ENCODE measurements around the gene OCSTAMP.
A peak's percentile ranks its signal among the peaks of the same experiment; 100 is the strongest.

The OCSTAMP gene

DNA sequence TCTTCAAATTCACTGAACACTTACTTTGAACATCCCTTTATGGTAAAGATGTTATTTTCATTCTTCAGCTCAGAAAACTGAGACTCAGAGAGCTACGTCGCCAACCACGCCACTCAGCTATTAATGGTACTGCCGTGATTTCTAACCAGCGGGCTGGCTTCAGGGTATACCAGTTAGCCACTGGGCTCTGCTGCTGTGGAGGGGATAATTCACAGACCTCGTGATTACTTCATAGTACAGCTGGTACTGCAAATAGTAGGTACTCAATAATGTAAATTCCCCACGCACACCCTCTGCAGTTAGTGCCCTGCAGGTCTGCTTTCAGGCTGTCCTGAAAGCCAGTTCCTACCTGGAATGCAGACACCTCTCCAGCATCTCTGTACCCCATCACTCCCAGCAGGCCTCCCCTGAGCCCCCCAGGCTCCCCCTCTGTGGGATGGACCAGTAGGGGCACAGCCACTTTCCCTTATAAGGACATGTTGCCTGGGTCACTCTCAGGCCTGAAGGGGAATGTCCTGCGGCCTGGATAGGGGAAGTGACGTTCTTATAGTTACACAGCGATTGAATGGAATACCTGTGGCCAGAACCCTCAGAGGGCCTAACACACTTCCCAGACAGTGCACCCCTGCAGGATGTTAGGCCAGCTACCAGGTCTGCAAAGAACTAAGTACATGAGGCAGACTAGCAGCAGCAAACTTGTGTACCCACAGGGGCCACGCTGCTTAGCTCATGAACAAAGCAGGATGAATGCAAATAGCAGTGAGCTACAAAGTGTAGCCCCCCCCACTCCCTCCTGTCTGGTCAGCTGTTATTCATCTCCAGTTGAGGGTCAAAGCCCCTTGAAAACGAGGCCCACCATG is 1.3 kb upstream of the OCSTAMP start:
- DNase-seq, result no peak

DNA sequence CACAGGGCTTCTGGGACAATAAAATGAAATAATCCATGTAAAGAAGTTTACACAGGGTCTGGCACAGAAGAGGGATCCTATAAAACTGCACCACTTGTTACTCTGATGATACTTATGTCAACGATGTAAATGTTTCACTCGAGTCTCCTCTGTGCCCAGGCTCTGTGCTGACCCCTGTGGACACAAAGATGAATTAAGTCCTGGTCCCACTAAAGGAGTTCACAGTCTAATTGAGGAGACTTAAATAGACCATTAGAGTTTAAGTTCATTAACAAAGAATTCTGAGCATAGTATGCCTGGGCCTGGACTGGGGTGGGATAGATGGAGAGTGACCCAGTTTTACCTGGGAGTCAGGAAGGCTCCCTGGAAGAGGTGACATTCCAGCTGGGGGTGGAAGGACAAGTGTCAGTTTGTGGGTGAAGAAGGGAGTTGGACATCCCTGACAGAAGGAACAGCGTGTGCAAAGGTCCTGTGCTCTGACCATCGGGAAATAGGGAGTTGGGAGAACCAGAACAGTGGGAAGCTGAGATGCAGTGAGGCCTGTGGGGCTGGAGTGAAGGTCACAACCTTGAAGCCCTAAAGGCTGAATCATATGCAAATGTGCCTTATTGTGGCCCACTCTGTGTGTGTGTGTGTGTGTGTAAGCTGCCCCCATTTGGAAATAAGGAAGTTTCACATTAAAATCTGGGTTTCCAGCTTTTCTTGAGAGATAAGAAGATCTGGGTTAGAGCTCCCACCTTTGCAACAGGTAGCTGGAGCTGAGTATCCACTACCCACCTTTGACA is 1.1 kb downstream of the OCSTAMP start:
- no peak for DNase-seq

DNA sequence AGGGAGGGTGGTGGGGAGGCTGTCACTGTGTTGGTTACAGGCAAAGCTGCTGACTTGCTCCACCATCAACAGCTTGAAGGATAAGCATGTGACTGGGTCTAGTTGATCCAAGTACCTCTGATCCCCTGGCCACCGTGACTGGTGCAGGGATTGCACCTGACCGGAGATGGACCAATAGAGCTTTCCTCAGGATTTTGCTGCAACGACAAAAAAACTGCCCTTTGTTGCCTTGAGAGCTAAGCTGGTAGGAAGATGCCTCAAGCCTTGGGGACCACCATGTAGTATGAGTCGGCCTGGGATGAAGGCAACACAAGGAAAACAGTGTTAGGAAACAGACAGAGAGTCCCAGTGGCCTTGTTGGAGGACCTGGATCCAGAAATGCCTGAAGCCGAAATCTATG is 1.8 kb downstream of the OCSTAMP start:
- no peak for DNase-seq

DNA sequence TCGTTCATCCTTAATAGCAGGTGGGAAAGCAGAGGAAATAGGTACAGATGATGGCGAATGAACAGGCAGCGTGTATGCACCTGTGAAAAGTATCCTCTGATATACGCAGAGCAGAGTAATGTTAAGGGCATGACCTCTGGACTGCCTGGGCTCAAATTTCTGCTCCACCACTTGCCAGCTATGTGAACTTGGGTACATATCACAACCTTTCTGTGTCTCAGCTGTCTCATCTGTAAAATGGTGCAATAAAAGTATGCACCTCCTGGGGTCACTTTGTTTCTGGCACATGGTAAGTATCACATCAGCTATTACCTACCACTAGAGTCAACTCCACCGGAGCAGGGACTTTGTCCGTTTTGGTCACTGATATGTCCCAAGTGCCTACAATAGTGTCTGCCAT is 2.5 kb downstream of the OCSTAMP start:
- DNase-seq, result no peak

DNA sequence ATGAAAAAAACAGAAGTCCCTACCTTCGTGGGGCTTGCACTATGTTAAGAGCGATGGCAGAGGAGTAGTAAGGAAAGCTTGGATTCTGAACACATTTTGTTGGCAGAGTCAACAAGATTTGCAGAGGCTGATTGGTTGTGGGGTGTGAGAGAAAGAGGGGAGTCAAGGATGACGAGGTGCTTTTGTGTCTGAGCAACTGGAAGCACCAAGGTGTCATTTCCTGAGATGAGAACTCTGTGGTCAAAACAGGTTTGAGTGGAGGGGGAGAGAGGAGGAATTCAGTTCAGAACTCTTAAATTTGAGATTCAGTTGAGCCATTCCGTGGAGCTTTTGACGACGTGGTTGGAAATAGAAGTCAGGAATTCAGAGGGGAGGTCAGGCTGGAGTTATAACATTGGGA is 3.5 kb downstream of the OCSTAMP start:
- DNase-seq, result no peak

DNA sequence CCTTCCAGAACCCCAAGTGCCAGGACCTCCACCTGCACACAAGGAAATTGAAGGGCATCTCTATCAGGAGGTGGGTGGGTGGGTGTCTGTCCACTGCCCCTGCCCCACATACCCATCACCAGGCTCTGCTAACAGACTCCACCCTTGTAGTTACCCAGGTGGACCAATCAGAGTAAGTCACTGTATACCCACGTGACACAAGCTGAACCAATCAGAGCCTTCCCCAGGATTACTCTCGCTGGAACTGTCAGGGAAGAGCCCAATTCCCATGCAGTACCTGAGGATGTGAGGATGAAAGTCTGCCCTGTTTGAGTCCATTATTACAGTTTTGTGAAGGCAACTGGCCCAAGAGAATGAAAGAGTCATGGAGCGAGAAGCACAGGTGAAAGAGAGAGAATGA is 4.2 kb downstream of the OCSTAMP start:
- DNase-seq, result no peak

DNA sequence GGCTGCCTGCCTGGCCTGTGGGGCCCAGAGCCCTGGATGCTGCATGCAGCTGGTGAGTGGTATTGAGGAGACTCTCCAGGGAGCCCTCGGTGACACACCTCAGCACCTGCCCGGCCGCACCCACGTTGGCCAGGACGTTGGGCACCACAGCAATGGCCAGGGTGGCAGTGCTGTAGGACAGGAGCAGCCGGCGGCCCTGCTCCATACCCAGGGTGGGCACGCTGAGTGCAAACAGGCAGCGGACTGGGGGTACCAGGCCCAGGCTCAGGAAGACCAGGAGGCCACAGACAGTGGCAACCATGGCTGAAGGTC is 4.7 kb downstream of the OCSTAMP start:
- DNase-seq, result no peak

DNA sequence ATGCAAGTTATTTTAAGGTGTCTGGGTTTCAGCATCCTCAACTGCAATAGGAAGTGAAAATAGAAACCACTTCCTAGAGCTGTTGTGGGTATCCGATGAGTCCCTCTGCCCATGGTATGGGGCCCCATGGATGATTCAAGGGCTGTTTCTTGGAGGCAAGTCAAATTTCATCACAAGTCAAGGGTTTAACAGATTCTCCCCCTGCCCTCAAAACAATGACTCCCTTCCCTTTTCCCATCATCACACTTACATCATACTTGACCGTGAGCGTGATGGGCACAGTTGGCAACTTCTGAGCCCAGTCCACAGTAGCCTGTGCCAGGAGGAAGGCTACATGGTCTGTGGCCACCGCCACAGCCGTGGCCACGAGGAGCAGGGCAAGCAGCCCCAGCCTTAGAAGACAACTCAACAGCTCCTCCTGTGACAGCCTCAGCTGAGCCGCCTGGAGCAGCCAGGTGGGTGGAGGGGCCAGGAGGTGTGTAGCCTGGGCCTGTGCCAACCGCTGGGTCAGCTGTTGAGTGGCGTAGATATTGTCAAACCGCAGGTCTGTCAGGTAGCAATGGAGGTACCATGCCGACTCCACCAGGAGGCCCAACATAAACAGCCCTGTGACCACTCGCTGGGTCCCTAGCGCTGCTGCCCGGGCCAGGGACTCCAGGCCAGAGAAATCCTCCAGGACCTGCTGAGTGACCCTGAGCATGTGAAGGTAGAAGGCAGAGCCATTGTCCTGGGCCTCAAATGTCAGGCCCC is 5.2 kb downstream of the OCSTAMP start:
- DNase-seq, result peak; percentile 69

DNA sequence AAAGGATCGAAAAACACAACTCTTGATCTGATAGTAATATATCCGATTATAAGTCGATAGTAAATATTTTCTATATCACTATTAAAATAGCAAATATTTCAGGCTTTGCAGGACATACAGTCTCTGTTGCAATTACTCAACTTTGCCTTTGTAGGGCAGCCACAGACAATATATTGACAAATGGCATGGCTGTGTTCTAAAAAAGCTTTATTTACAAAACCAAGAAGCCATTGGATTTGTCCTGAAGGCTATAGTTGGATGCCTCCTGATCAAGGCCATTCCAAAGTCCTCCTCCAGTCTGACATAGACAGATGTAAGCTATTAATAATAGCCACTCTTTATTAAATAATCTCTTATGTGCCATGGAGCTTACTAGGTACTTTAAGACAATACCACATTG is 5.9 kb downstream of the OCSTAMP start:
- no peak for DNase-seq

DNA sequence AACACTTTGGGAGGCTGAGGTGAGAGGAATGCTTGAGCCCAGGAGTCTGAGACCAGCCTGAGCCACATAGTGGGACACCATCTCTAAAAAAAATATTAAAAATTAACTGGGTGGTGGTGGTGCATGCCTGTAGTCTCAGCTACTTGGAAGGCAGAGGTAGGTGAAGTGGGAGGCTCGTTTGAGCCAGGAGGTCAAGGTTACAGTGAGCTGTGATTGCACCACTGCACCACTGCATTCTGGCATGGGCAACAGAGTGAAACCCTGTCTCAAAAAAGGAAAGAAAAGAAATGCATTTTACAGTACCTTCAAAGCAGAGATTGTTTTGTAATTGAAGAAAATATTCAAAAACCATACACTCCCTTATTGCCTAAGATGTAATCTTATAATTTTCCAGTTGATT is 6.5 kb downstream of the OCSTAMP start:
- no peak for DNase-seq

DNA sequence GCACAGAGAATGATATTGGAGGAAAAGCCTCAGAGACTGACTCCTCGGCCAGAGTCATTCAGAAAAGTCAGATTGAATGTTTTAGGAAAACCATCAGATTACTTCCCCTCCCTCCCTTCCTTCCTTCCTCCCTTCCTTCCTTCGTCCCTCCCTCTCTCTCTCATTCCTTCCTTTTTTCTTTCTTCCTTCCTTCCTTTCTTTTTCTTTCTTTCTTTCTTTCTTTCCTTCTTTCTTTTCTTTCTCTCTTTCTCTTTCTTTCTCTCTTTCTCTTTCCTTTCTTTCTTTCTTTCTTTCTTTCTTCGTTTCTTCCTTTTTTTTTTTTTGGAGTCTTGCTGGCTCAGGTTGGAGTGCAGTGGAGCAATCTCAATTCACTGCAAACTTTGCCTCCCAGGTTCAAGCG is 7.4 kb downstream of the OCSTAMP start:
- no peak for DNase-seq

DNA sequence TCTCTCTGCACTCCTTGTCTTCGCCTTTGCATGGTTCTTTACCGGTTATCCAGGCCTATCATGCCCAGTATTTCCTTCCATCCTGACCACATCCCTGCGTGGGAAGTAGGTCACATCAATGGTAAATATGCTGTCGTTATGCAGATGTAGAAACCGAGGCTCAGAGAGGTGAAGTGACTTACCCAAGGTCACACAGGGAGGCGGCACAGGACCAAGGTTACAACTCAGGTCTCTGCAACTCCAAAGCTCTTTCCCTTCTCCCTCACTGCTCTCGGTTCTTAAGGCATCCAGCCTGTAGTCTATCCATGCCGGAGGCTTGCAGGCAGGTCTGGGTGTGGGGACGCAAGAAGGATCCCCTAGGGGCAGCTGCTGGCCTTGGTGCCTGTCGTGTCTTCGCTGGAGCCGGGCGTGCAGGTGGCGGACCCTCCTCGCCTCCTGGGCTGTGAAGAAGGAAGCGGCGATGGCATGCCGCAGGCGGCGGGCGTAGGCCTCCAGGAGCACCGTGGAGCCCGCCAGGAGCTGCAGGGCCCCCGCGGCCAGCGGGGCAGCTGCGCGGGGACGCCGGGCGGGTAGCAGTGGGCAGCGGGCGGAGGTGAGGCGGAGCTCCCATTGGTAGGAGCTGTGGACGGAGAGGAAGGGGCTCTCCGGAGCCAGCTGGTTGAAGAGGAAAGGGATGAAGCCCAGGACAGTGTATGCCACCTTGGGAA is 9.1 kb downstream of the OCSTAMP start:
- DNase-seq, result no peak

DNA sequence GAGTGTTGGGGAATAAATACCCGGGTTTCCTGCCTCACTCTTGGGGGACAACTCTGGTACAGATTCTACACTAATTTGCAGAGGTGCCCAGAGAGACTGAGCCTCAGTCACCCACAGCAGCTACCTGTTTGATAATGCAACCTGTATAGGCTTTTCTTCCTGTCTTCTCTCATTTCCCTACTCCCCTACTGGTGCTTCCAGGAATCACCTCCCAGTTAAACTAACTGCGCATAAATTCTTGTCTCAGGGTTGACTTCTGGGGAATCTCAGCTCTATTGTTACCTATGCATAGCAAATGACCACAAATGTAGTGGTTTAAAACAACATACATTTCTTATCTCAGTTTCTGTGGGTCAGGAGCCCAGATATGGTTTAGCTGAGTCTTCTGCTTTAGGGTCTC is 11.3 kb downstream of the OCSTAMP start:
- no peak for DNase-seq

DNA sequence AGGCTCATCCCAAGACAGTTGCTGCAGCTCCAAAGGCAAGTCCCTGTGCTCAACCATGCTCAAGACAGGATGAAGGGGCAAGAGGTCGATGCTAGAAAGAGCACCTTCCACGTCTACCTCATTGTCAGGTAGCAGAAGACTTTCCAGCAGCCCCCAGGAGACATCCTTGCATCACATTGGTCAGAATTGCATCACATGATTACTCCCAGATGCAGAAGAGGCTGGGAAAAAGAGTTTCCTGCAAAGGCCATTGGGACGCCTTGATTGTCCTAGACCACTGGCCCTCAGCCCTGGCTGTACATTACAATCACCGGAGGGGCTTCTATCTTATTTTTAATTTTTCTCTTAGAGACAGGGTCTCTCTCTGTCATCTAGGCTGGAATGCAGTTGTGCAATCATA is 19.8 kb downstream of the OCSTAMP start:
- DNase-seq, result no peak

DNA sequence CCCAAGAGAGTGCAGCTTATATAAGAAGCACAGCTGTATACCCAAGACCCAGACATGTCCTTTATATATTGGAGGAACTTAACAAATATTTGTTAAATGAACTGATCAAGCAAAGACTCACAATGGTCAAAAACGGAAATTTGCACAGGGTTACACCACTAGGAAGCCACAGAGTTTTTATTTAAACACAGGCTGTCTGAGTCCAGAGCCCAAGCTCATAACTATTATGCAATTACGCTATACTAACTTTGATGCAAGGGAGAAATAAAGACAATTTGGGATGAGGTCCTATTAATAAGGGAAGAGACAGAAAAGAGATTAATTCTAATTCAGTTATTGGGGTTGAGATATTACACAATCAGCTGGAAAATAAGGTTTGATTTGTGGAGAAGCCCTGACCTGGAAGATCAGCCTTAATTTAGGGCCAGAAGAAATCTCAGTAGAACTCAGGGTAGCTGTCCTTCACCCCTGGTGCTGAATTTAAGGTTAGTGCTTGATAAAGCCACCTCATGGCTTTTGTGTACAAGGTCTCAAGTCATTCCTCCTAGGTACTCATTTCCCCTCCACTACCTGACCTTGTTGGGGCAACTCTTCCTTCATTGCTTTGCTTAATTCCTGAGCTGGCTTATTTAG is 26.6 kb downstream of the OCSTAMP start:
- DNase-seq, result no peak

DNA sequence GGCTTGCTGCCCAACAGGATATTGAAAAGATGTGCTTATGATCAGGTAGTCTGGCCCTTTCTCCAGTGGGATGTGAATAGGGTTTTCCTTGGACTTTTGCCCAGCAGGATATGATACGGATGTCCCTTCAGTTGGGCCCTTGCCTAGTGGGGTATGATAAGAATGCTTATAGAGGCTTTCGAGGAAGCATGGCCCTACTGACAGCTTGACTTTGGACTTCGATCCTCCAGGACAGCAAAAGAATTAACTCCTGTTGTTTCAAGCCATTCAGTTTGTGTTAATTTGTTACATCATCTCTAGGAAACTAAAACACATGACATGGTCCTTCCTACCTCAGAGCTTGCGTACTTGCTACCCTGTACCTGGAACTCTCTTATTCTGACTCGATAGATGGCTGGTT is 27.3 kb downstream of the OCSTAMP start:
- DNase-seq, result no peak

DNA sequence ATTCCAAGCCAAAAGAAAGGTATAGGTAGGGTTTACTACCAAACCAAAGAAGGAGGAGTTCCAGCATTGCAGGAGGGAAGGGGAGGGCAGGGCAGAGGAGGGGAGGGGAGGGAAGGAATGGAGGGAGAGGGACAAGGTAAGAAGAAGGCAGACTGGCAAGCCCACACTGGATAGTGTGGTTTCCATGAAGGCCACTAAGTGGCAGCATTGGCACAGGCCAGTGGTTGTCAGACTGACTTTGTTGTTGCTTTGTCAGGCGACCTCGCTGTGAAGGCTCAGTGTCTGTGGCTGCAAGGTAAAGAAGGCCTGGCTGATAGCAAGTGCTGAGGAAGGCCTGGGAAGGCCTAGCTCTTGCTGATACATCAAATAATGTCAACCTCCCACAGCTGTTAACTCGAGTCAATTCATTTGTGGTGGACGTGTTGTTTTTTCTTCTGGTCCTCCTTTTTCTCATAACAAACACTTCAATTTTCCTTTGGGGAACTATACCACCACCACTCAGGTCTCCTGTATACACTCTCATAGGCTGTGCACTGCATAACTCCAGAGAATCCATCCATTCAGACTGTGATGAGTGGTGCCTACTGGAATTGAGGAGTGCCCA is 29.4 kb downstream of the OCSTAMP start:
- peak; percentile 76 for DNase-seq

DNA sequence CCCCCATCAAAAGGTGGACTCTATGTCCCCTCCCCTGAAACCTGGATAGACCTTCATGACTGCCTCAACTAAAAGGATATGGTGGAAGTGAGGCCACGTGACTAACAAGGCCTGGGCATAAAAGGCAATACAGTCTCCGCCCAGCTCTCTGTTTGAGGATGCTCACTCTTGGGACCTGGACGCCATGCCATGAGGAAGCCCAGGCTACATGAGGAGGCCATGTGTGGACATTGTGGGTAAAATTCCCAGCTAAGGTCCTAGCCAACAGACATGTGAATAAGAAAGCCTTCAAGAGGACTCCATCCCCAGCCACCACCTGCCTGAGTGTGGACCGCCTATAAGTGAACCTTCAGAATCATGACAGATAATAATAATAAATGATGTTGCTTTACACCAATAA is 29.9 kb downstream of the OCSTAMP start:
- DNase-seq, result no peak

DNA sequence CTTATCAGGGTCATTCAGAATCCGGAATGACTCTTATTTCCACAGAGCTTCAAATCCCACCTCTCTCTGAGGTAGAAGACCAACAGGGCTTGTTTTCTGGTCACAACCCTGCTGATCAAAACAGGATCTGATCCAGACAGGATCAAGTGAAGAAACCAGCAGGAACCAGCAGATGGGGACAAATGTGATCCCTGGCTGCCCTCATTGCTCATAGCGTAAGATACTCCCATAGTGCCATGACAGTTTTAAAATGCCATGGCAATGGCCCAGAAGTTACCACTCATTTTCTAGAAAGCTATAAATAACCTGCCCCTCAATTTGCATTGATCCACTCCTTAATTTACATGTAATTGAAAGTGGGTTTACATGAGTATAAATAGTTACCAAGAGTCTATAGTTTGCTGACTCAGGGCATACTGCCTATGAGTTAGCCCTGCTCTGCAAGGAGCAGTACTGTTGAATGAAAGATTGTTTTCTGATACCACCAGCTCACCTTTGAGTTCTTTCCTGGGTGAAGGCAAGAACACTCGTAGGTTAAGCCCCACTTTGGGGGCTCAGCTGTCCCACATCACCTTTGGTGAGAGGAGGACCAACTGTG is 30.9 kb downstream of the OCSTAMP start:
- no peak for DNase-seq

DNA sequence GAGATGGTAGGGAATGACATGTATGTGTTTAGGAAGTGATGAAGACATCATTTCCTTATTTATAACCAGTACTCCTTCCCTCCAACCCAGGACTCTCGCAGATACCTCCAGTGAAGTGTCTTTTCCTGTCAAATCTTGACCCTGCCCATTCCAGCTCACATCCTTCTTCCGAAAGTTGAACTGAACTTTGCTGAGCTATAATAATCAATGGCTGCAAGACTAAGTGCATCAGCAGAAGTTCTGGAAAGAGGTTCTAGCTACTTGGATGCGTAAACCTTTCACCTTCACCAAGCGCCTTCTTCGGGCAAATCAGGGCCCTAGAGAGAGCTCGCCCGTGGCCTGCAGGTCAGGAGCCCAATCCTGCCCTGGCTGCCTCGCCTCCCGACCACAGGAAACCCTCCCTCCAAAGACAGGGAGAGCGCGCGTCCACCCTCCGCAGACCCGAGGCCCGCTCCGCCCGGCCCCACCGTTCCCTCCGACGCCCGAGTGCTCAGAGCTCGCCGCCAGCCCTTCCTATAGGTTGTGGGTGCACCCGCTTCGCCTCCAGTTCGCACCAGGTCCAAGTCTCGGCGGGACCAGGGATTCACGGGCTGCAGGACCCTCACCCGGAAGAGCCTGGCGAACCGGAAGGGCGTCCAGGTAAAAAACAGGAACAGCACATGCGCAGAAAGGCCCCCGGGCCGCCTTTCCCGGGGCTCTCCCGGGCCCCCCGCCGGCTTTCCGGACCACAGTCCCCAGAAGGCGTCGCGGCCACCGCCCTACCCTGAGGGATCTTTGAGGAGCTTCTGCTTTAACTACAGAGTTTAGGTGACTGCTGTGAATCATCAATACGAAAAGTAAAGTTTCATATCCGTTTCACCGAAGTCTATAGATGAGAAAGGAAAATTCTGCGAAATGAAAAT is 37.3 kb downstream of the OCSTAMP start, which contains the start of gene ZNF334:
TSS of gene ZNF334 (minus strand) at position 617 of the 902 bp plus-strand sequence. CDS start 1,457 bp downstream, outside the sequence.
- DNase-seq, result peak; percentile 64

DNA sequence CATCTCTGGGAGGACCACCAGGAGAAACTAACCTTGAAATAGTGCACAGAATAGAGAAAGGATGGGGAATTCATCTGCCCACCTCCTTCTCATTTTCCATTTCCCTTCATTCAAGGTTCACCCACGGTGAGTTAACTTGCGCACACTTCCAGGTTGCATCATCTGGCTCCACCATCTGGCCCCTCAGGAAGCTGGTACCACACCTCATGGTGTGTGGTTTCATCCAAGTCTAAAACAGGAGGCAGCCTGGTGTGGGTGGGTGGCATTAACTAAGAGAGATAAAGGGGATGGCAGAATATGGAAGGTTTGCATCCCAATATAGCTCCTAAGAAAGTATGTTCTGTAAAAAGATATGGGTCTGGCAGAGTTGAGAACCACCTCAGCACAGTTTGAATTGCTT is 40.9 kb downstream of the OCSTAMP start:
- no peak for DNase-seq

Data from activated effector memory CD4-positive, alpha-beta T cell treated with anti-CD3 and anti-CD28 coated beads, Interleukin-2, amount 50 U/mL, for 16 hours (primary cell).